ENCODE measurements around the gene ZNF423.
"Not testable (repeated sequence)": the region's sequence is repeated elsewhere in the genome, so short reads cannot be mapped to it uniquely, and the experiment has no call there.

The ZNF423 gene

DNA sequence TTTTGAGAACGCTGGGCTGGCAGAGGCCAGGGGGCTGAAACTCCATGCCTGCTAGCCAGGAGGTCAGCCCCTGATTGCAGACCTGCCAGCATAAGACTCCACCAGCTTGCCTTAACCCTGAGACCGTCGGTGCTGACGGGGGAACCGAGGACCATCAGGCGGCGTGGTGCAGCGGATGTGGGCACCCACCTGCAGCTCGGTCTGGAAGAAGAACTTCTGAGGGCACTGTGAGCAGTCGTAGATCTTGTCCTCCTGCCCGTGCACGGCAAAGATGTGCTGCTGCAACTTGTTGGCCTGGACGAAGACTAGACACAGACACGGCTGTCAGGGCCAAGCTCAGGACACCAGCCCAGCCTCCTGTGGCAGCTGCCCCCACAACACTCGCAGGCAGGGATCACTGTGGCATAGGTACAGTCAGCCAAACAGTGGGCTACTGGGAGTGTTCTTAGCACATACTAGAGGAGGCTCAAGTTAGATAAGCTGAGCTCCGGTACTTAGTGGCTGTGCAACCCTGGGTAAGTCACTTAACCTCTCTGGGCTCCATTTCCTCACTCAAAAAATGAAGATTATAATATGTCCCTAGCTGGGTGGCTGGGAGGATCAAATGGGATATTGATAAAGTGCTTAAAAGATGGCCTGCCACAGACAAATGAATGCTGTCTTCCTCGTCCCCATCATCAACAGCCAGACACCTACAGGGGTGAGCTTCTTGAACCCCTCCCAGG is 332.3 kb downstream of the ZNF423 start:
- no peak for DNase-seq

DNA sequence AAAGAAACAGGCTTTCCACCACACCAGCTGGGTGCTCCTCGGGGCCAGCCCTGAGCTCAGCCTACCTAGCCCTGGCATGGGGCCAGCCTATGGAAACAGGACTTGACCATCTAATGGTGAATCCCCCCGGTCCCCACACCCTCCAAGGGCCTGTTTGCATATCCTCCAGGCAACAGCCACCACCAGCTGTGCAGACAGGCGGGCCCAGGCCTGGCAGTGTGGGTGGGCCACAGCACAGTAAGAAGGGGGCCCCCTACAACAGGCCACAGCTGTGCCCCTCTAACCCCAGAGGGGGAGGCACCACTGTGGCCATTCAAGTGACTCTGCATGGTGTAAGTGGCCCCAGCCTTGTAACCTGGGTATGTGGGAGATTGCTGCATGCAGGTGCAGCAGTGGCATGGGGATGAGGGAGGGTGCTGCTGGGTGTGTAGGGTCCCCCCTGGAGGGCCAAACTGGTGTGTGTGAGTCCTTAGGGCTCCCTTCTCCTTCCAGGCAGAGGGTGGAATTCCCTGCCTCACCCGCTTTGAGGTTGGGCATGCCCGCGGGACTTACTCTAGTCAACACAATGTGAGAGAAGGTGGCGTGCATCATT is 334.1 kb downstream of the ZNF423 start:
- DNase-seq, result no peak

DNA sequence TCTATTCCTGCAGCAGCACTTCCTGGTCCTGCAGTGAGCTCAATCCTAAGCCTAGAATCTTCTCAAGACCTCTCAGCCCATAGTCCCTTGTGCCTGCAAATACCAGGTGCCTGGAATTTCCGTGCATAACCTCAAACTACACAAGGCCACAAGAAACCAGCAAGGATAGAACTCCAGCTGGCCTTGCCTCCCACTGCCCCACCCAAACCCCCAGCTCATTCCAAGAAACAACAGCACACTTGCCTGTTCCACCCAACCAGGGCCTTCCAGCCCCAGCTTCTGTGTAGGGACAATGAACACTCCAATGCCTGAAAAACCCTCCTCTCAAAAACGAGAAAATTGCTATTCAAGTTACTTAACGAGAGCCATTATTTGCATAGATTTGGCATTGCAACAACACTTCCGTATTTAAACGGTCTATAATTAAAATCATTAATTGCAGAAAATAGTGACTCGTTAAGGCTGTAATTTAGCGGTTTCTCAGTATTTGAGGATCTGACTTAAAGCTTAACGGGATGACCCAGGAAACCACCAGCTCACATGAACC is 335.3 kb downstream of the ZNF423 start:
- no peak for DNase-seq

DNA sequence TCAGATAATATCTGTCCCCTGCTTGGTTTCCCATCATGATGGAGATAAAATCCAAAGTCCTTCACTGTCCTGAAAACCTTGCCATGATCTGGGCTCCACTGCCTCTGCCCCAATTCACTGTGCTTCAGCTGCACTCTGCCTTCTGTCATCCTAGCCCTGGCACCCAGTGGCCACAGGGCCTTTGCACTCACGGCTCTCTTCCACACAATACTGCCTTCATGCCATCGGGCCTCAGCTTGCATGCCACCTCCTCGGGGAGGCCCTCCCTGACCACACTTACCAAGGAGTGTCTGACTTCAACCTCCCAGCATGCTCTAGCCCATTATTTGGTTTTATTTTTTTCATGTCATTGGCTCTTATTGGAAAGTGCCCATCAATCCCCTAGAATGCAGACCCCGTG is 336.2 kb downstream of the ZNF423 start:
- DNase-seq, result no peak

DNA sequence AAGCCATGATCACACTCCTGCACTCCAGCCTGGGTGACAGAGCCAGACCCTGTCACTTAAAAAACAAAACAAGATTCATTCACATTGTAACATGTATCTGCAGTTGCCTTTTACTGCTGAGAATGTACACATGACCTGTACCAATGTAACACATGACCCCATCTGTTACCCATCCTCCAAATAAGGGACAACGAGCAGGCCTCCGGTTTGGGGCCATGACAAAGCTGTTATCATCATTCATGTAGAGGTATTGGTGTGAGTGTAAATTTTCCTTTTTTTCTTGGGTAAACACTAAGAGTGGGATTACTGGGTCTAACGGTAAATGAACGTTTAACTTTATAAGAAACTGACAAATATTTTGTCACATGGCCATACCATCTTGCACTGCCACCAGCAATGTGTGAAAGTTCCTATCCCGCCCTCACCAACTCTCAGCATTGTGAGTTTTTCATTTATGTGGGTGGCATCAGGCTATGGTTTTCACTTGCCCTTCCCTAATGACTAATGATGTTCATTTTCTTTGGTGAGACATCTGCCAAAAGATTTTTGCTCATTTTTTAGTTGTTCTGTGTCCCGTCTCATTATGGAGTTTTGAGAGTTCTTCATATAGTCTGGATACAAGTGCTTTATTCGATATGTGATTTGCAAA is 336.8 kb downstream of the ZNF423 start:
- no peak for DNase-seq

DNA sequence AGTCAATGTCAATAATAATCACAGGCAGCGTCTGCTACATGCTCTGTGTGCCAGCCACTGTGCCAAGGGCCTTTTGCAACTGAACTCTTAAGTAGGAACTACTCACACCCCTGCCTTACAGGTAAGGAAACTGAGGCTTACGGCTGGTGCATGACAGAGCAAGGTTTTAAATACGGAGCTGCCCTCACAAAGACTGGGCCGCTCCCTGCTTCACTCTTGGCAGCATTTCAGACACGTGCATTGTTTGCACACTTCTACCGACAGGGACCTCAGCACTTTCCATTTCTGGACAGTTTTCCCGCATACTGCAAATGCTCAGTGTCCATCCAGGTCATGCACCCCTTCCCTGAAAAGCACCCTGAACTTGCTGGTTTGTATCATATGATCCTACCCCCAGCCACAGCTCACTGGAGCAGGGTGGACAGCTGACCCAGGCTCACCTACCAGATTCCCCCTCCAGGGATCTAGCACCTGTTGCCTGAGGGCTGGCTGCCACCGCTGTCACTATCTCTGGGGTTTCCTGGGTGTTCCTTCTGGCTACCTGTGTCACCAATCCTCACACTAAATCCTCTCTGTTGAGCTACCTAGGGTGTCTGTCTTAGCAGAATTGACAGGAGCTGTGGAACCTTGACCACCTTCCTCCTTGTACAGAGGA is 339.4 kb downstream of the ZNF423 start:
- no peak for DNase-seq

DNA sequence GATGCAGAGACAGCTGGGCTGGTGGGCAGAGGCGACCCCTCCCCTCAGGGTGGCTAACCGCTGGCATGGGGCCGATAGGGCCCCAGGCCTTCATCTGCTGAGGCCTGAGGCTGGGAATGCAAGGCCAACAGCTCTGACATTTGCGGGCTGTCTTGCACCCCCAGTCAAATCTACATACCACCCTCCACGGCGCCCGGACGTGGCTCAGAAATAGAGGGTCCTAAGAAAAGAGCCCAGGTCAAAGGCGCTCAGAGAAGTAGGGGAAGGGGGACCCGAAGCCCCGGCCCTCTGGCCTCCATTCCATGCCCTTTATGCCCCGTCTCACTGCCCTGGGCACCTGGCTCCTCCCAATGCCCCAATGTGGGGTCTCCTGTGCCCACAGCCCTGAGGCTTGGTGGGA is 340.1 kb downstream of the ZNF423 start:
- DNase-seq, result no peak

DNA sequence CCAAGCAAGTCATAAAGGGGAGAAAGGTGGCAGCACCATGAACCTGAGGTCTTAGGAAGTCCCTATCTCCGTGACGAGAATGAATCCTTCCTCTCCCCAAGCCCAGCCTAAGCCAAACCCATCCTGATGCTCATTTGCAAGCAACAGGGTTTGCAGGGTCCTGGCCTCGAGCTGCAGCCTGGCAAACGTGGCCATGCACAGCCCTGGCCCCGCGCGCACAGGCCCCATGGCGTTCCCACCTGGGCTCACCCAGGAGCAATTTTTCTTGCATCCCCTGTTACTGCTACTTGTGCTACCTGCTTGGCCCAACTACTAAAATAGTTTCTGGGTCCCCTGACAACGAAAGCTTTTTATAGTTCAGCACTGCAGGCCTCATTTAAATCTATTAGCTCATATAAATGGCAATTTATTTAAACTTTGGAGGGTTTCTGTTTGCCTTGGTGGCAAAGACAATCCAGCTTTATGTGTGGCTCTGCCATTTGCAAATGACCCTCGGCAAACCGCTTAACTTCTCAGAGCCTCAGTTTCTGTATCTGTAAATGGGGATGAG is 340.8 kb downstream of the ZNF423 start:
- no peak for DNase-seq

DNA sequence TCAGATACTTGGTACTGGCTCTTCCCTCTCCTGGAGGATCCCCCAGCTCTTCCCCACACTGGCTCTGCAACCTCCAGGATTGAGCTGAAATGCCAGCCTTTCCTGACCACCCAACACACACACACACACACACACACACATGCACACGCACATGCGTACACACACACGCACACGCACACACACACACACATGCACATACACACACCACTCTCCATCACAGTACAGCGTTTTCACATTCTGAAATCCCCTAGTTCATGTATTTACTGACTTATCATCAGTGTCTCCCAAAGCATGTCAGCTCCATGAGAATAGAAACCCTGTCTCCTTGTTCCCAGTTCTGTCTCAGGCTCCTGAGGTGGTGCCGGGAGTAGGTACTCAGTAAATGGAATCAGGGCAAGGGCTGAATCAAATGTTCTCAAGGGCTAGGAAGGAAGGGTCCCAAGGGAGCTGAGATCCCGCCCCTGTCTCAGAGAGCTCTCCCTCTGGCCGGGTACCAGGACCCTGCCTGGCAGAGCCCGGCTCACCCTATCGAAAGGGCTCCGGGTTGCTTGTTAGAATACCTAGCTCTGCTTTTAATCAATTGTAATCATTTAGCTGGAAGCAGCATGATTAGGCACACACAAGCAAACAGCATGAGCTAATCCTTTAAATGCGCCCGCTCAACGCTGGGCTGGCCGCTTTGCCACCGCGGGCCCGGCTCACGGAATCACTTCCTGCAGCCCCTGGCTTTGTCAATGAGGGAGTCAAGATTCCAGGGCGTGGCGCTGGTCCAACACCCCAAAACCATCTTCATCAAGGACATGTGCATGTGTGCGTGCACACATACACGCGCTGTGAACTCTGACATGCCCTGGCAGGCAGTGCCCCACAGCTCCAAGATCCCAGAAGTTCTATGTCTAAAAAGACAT is 341.6 kb downstream of the ZNF423 start:
- no peak for DNase-seq

DNA sequence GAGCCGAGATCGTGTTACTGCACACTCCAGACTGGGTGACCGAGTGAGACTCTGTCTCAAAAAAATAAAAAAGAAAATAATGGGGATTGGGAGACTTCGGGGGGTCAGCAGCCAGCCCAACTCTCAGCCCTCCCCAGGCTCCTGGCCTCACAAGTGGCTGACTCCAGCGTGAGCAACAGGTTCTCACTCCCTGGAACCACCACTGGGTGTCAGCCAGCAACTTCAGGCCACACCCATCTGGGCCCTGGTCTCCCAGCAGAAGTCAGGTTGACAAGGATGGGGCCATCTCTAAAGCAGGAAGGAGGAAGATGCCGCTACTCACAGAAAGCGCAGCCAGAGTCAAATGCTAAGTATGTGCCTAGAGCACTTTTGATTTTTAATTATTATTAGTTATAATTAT is 342.9 kb downstream of the ZNF423 start:
- no peak for DNase-seq

DNA sequence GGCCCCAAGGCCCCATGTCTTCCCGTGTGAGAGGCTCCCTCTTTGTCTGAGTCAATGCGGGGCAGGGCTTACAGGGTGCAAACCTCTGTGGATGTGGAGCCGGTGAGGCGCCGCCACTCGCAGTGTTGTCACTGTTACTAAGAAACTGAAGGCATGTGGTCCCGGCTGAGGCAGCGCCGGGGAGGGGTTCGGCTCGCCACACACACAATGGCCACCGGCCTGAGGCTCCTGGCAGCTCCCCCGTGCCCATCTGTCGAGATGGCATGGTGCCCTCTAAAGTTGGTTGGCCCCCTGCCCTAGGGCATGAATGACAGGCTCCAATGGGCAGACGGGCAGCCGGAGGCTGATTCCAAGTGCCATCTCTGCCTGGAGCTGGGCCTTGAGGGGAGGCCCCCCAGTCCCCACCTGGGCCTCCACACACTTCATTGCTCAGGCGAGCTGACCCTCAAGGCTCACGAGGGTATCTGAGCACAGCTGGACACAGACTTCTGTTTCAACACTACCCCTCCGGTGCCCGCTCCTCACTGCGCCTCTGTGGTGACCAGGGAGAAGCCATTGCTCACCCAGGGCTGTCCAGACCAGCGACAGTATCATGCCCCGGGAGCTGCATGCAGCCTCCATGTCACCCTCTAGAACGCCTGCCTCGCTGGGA is 345.1 kb downstream of the ZNF423 start:
- no peak for DNase-seq

DNA sequence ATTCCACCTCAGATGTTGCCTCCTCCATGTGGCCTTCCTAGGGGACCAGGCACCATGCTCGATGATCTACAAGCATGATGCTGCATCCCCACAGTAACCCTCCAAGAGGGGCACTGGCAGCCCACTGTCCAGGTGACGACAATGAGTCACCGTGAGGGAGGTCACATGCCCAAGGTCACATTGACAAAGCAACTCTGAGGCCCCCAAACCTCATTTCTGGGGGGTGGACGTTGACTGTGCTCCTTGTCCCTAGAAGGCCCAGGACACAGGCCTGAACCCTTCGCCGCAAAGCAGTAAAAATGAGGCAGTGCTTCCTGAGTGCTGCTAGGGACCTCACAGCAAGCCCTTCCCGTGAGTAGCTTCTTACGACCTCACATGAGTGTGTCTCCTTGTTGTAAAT is 345.8 kb downstream of the ZNF423 start:
- no peak for DNase-seq

DNA sequence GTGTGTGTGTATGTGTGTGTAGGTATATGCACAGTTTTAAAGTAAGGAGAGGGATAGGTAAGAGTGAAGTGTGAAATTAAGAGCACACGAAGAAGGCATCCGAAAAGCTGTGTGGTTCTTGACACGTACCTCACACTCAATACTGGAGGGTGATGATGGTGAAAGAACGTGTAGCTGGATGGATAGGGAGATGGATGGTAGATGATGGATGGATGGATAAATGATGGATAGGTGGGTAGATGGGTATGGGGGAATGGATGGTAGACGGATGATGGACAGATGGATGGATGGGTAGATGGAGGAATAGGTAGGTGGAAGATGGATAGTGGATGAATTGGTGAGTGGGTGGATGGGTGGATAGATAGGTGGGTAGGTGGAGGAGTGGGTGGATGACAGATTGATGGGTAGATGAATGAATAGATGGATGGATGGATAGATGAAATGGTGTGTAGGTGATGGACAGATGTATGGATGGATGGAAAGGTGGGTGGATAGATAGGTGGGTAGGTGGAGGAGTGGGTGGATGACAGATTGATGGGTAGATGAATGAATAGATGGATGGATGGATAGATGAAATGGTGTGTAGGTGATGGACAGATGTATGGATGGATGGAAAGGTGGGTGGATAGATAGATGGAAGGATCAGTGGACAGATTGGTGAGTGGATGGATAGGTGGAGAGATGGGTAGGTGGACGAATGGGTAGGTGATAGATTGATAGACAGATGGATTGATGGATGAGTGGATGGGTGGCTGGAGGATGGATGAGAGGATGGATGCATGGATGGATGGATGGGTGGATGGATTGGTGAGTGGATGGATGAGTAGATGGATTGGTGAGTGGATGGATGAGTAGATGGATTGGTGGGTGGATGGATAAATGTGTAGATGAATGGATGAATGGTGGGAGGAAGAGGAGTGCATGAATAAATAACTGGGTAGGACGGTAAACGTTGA is 349.6 kb downstream of the ZNF423 start:
- not testable (repeated sequence) for DNase-seq

DNA sequence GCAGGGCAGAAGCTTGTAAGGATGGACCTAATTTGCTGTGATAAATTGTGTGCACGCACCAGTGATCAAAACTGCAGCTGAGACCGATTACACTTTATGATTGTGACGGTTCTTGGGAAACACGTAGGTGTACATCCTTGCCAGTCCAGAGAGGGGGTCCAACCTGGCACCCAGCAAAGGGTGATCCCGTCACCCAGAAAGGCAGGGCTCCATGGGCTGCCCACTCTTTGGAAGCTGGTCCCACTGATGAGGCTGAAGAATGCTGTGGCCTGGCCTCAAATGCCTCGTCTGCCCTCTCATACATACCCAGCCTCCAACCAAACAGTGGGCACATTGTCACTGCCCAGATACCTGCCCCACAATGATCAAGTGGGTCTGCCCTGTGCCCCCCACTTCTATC is 350.4 kb downstream of the ZNF423 start:
- no peak for DNase-seq

DNA sequence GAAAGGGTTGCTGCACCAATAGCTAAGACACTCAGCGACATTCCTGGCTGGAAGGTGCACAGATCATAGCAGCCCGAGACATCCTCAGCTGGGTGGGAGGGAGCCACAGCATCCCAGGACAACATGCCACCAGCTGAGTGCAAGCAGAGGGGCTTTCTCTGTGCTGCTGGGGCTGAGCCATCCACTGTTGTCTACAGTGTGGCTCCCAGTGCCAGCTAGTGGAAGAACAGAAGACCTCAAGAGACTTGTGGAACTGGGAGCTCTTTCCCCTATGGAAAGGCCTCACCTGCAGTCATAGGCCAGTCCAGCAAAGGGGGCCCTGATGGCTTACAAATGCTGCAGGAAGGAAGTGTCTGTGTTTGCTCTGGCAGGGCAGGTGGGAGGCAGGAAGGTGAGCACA is 351.3 kb downstream of the ZNF423 start:
- no peak for DNase-seq

DNA sequence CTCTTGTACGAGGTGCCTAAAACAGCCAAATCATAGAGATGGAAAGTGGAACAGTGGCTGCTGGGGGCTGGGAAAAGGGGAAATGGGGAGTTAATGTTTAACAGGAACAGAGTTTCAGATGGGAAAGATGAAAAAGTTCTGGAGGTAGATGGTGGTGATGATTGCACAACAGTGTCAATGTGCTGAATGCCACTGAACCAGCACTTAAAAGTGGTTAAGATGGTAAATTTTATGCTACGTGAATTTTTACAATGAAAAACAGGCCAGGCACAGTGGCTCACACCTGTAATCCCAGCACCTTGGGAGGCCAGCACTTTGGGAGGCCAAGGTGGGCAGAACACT is 351.9 kb downstream of the ZNF423 start:
- no peak for DNase-seq

DNA sequence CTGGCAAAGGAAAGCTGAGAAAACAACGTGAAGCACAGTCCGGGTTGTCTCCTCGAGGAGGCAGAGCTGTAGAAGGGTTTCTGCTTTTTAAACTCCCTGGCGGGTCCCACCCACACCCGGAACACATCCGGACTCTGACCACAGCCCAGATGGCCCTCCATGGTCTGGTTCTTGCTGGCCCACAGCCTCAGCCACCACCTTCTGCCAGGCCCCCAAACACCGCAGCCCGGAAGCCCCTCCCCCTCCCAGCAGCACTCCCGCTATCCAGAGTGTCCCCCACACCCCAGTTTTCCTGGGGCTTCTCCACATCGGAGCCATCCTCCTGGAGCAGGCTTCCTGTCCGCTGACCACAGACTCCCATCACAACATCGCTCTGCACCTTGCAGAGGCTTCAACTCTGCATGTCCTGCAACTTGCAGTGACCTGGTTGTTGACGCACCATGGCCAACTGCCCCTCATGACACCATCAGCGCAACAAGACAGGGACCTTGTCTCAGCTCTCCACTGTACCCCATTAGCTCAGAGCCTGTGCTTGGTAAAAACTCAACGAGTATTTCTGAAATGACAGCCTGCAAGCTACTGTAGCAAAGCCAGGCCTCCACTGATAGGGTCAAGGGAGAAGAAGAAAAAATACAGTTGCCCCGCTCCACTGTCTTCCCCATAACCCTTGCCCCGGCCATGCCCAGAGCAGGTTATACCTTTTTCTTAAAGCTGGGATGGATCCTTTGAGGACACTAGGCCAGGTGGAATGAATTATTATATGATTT is 352.5 kb downstream of the ZNF423 start:
- no peak for DNase-seq

DNA sequence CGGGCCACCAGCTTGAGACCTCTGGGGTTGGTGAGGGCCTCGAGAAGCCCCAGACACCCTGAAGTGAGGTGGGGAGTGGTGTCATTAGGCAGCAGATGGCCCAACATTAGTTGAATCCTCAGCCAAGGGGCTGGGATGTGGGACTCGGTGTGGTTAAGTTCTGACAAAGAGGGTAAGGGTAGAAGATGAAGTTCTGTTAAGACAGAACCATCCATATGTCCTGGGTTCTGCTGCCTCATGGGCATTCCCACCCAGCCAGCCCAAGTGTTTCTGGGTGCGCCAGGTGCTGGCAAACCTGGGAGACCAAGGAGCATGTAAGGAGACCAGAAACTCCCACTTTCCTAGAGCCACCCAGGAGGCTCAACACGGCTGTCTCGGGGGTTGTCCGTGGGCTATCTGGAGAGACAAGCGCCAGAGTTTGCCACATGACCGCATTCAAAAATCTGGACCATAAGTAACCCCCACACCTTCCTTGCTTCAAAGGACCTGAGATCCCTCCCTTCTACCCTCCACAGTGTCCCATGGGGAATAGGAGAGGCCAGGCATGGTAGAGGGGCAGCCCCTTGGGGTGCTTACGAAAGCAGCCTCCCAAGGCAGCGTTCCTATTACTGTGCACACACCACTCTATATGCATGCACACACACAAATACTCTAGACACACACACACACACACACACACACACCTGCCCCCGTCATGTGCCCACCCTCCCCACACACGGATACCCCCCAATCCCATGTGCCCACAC is 353.6 kb downstream of the ZNF423 start:
- no peak for DNase-seq

Measured in SHP77 treated with DMSO at 0.1 percent for 48 hours (cell line).